ENCODE results near the gene SOWAHA.

DNA sequence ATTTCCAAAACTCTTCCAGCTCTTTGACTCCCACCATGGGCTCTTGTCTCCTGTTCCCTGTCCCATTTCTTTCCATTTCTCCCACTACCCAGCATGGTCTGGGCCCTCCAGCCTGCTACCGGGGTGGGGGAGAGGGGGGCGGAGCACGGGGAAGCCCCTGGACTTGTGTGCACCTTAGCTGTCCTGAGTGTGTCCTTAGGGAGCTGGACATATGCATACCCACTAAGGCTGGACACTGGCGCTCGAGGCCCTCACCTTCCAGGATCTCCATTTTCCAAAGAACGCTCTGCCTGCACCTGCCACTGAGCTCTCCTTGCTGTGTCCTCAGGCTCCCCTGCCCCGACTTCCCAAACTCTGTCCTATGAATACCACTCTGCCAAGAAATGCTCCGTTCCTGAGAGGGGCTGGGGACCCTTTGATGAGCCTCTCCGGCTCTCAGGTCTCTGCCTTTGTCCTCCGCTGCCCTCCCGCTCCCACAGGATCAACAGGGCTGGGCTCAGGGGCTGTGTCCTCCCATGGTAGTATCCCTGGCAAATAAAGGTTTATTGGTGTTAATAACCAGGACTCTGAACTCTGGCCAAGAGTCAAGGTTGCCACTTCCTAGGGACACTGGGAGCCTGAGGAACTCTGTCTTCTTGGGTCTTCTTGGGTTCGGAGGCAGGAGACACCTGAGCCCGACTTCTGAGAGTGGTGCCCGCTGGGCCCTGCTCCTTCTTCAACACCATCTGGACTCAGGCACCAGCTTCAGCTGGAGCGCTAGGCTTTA lies 18.2 kb downstream of the SOWAHA start:
- TF ChIP-seq, protein P1, sequence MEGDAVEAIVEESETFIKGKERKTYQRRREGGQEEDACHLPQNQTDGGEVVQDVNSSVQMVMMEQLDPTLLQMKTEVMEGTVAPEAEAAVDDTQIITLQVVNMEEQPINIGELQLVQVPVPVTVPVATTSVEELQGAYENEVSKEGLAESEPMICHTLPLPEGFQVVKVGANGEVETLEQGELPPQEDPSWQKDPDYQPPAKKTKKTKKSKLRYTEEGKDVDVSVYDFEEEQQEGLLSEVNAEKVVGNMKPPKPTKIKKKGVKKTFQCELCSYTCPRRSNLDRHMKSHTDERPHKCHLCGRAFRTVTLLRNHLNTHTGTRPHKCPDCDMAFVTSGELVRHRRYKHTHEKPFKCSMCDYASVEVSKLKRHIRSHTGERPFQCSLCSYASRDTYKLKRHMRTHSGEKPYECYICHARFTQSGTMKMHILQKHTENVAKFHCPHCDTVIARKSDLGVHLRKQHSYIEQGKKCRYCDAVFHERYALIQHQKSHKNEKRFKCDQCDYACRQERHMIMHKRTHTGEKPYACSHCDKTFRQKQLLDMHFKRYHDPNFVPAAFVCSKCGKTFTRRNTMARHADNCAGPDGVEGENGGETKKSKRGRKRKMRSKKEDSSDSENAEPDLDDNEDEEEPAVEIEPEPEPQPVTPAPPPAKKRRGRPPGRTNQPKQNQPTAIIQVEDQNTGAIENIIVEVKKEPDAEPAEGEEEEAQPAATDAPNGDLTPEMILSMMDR (IDR thresholded peaks at IDR 0.05; ENCODE audit: insufficient read depth, low read length, poor library complexity, severe bottlenecking), result no peak
- TF ChIP-seq EZH2phosphoT487 (conservative IDR thresholded peaks at IDR 0.05; ENCODE audit: low read length), result no peak
